Activated CD4-positive, CD25-positive, alpha-beta regulatory T cell (primary cell): ENCODE data around the gene PCYT2.

Source experiments
- DNase-seq, 4 experiments: peaks; one replicate each; lab custom pipeline; 2025; lab: John Stamatoyannopoulos, UW

The PCYT2 gene

GRCh38 chr17:81858967-81859905 lies 52.0 kb downstream of the PCYT2 start:
- no peak for DNase-seq

GRCh38 chr17:81858170-81858966 lies 52.8 kb downstream of the PCYT2 start:
- DNase-seq: no peak

- DNase-seq: no peak
Observed at GRCh38 chr17:81854974-81855774, 56.0 kb downstream of the PCYT2 start.

GRCh38 chr17:81852237-81852636 lies 59.0 kb downstream of the PCYT2 start:
- no peak for DNase-seq

- no peak for DNase-seq
Observed at GRCh38 chr17:81851423-81851822, 59.8 kb downstream of the PCYT2 start.
